Caco-2 (cell line): ENCODE data around the gene CDKN2D. TPM values are rescaled to one million over a fixed set of nuclear protein-coding genes. Genes with fewer than 3 reads are reported as not detected.

Experiments used
- BruUV-seq: library from RNA; stranded (reverse); fragments of 400-500 nt; replicated peaks from 2 replicates; lab custom pipeline; 2021; lab: Mats Ljungman, UMichigan
- CTCF ChIA-PET: fragments of 300-600 bp; sonication (Branson Sonifier 250); formaldehyde crosslinking; loops from one replicate; lab custom pipeline; 2022; ENCODE audit warnings: antibody characterized with exemption; lab: Charles Lee
- POLR2A ChIA-PET: fragments of 300-600 bp; sonication (Branson Sonifier 250); formaldehyde crosslinking; loops from one replicate; lab custom pipeline; 2022; ENCODE audit warnings: antibody characterized with exemption; lab: Charles Lee
- DNase-seq, 2 experiments: peaks; one replicate each; pipeline versions ENCODE4 v3.0.0 to v3.0.0-alpha.2; 2020 to 2022
- H3K27me3 ChIP-seq: replicated peaks from 2 replicates; pipeline ENCODE4 v1.6.0; 2011; ENCODE audit warnings: low read length; ENCODE audit not compliant: control insufficient read depth, insufficient read depth
- H3K36me3 ChIP-seq: 2 replicates; pipeline ENCODE4 v1.5.1; 2011; ENCODE audit warnings: low read length; ENCODE audit not compliant: control insufficient read depth, insufficient read depth
- H3K4me1 ChIP-seq: fragments of 250-450 bp; sonication (Bioruptor Pico); 2 replicates; pipeline ENCODE4 v1.5.1; 2020; ENCODE audit warnings: mild to moderate bottlenecking
- H3K4me3 ChIP-seq: 2 replicates; pipeline ENCODE4 v1.5.1; 2011; ENCODE audit warnings: low read depth, mild to moderate bottlenecking, control low read depth, low read length
- H3K9me3 ChIP-seq: fragments of 250-450 bp; sonication (Bioruptor Pico); 2 replicates; pipeline ENCODE4 v1.5.1; 2020; ENCODE audit warnings: mild to moderate bottlenecking, moderate library complexity
- H3K27ac Mint-ChIP-seq: one replicate; pipeline ENCODE4 v1.8.0; 2022; ENCODE audit warnings: mixed read lengths; ENCODE audit not compliant: unreplicated experiment
- H3K27me3 Mint-ChIP-seq: one replicate; pipeline ENCODE4 v1.8.0; 2022; ENCODE audit warnings: mixed read lengths; ENCODE audit not compliant: insufficient read depth, unreplicated experiment
- H3K36me3 Mint-ChIP-seq: one replicate; pipeline ENCODE4 v1.8.0; 2022; ENCODE audit warnings: mild to moderate bottlenecking, mixed read lengths; ENCODE audit not compliant: insufficient read depth, unreplicated experiment
- H3K4me1 Mint-ChIP-seq: one replicate; pipeline ENCODE4 v1.8.0; 2022; ENCODE audit warnings: low read depth, mixed read lengths; ENCODE audit not compliant: unreplicated experiment
- H3K4me3 Mint-ChIP-seq: one replicate; pipeline ENCODE4 v1.8.0; 2022; ENCODE audit warnings: mild to moderate bottlenecking, moderate library complexity, mixed read lengths; ENCODE audit not compliant: unreplicated experiment
- H3K9me3 Mint-ChIP-seq: one replicate; pipeline ENCODE4 v1.8.0; 2022; ENCODE audit warnings: mixed read lengths; ENCODE audit not compliant: unreplicated experiment
- intact Hi-C: fragments of 100-400 bp; cut with micrococcal nuclease; formaldehyde crosslinking; loops from one replicate; pipeline ENCODE4 v1.10.0; 2022; ENCODE audit not compliant: unreplicated experiment
- total RNA-seq: library from RNA; stranded (reverse); gene quantifications from 2 replicates; pipeline ENCODE4 v1.2.3, GENCODE V29; 2022
- TF ChIP-seq, protein P1 (sequence below), 2 experiments: fragments of 200-600 bp in 1 of 2; IDR thresholded peaks; 1 replicate in 1 of 2; 2 replicates in 1 of 2; pipeline versions ENCODE4 v1.5.1 to v1.8.0; 2011 to 2022; ENCODE audit warnings: antibody characterized with exemption in 1 of 2, control low read depth in 1 of 2, inconsistent platforms in 1 of 2, low read depth in 1 of 2, low read length in 1 of 2, mild to moderate bottlenecking in 1 of 2, moderate library complexity in 1 of 2; ENCODE audit not compliant: insufficient read depth in 1 of 2, severe bottlenecking in 1 of 2, unreplicated experiment in 1 of 2

The CDKN2D gene
- total RNA-seq, 1 experiment from 2014 or later = 5.0 TPM

GRCh38 chr19:10593820-10594637 lies 25.2 kb upstream of the CDKN2D start:
- intact Hi-C loops = no loop called here
- Mint-ChIP-seq H3K4me1 (no peaks in the 10 kb centered on the region), H3K4me3 (no peak overlapping the region), H3K27ac (no peak overlapping the region), H3K27me3 (no peaks in the 10 kb centered on the region), H3K36me3 (no peaks in the 10 kb centered on the region), H3K9me3 (no peaks in the 10 kb centered on the region)
- ChIA-PET CTCF (no interaction called here), POLR2A (no interaction called here)
- BruUV-seq = no TSS peak
- Histone ChIP-seq H3K4me3 (no peak overlapping the region), H3K27me3 (no peaks in the 10 kb centered on the region), H3K4me1 (no peaks in the 10 kb centered on the region), H3K9me3 (no peaks in the 10 kb centered on the region), H3K36me3 (no peaks in the 10 kb centered on the region)
- peak in 1 of 2 experiments; percentile 9 for DNase-seq
- TF ChIP-seq, protein P1, sequence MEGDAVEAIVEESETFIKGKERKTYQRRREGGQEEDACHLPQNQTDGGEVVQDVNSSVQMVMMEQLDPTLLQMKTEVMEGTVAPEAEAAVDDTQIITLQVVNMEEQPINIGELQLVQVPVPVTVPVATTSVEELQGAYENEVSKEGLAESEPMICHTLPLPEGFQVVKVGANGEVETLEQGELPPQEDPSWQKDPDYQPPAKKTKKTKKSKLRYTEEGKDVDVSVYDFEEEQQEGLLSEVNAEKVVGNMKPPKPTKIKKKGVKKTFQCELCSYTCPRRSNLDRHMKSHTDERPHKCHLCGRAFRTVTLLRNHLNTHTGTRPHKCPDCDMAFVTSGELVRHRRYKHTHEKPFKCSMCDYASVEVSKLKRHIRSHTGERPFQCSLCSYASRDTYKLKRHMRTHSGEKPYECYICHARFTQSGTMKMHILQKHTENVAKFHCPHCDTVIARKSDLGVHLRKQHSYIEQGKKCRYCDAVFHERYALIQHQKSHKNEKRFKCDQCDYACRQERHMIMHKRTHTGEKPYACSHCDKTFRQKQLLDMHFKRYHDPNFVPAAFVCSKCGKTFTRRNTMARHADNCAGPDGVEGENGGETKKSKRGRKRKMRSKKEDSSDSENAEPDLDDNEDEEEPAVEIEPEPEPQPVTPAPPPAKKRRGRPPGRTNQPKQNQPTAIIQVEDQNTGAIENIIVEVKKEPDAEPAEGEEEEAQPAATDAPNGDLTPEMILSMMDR (IDR thresholded peaks at IDR 0.05; ENCODE audit: insufficient read depth in 1 of 2, low read depth in 1 of 2, low read length in 1 of 2, severe bottlenecking in 1 of 2, unreplicated experiment in 1 of 2) = no peak

DNA sequence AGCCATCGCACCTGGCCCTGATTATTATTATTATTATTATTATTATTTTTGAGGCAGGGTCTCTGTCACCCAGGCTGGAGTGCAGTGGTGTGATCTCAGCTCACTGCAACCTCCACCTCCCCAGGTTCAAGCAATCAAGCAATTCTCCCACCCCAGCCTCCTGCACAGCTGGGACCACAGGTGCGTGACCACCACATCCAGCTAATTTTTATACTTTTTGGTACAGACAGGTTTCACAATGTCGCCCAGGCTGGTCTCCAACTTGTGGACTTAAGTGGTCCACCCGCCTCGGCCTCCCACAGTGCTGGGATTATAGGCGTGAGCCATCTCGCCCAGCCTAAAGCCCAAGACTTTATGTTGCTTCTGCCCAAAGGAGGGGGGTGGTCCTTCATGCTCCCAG lies 24.4 kb upstream of the CDKN2D start:
- H3K27me3 Mint-ChIP-seq = no peaks in the 10 kb centered on the region
- no peaks in the 10 kb centered on the region for H3K4me1 Mint-ChIP-seq
- H3K4me3 Mint-ChIP-seq = no peak overlapping the region
- no peaks in the 10 kb centered on the region for H3K36me3 ChIP-seq
- no peaks in the 10 kb centered on the region for H3K9me3 ChIP-seq
- ChIA-PET CTCF (no interaction called here), POLR2A (no interaction called here)
- TF ChIP-seq, protein P1 (IDR thresholded peaks at IDR 0.05; ENCODE audit: insufficient read depth in 1 of 2, low read depth in 1 of 2, low read length in 1 of 2, severe bottlenecking in 1 of 2, unreplicated experiment in 1 of 2) = no peak
- H3K4me1 ChIP-seq = no peaks in the 10 kb centered on the region
- no peak overlapping the region for H3K27ac Mint-ChIP-seq
- no TSS peak for BruUV-seq
- no peak overlapping the region for H3K4me3 ChIP-seq
- intact Hi-C loops = no loop called here
- no peaks in the 10 kb centered on the region for H3K9me3 Mint-ChIP-seq
- no peaks in the 10 kb centered on the region for H3K36me3 Mint-ChIP-seq
- DNase-seq = no peak
- no peaks in the 10 kb centered on the region for H3K27me3 ChIP-seq

DNA sequence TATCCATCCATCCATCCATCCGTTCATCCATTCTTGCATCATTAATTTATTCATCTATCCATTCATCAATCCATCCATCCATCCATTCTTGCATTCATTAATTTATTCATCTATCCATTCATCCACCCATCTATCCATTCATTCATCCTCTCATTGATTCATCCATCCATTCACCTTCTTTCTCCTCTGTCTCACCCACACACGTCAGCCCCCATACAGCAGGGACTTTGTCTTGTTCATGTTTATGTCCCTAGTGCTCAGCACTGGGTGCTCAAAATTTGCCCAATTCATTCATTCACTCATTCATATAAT lies 19.0 kb upstream of the CDKN2D start:
- Mint-ChIP-seq H3K4me1 (peaks cover 9% of the 10 kb centered on the region), H3K27me3 (no peaks in the 10 kb centered on the region), H3K36me3 (peaks cover 12% of the 10 kb centered on the region), H3K4me3 (peak overlapping the region; percentile 80), H3K9me3 (no peaks in the 10 kb centered on the region), H3K27ac (peak overlapping the region; percentile 65)
- TF ChIP-seq, protein P1 (IDR thresholded peaks at IDR 0.05; ENCODE audit: insufficient read depth in 1 of 2, low read depth in 1 of 2, low read length in 1 of 2, severe bottlenecking in 1 of 2, unreplicated experiment in 1 of 2) = no peak
- H3K4me3 ChIP-seq = no peak overlapping the region
- ChIA-PET POLR2A (no interaction called here), CTCF (no interaction called here)
- DNase-seq = no peak
- no peaks in the 10 kb centered on the region for H3K27me3 ChIP-seq
- H3K9me3 ChIP-seq = no peaks in the 10 kb centered on the region
- intact Hi-C loops = no loop called here
- no peaks in the 10 kb centered on the region for H3K4me1 ChIP-seq
- BruUV-seq = no TSS peak
- no peaks in the 10 kb centered on the region for H3K36me3 ChIP-seq
